NCI-H187 (cell line): ENCODE measurements around the gene SYPL1.

ENCODE experiments used
- DNase-seq, 2 experiments: peaks; one replicate each; lab custom pipeline; 2025; lab: John Stamatoyannopoulos, UW

The SYPL1 gene

DNA sequence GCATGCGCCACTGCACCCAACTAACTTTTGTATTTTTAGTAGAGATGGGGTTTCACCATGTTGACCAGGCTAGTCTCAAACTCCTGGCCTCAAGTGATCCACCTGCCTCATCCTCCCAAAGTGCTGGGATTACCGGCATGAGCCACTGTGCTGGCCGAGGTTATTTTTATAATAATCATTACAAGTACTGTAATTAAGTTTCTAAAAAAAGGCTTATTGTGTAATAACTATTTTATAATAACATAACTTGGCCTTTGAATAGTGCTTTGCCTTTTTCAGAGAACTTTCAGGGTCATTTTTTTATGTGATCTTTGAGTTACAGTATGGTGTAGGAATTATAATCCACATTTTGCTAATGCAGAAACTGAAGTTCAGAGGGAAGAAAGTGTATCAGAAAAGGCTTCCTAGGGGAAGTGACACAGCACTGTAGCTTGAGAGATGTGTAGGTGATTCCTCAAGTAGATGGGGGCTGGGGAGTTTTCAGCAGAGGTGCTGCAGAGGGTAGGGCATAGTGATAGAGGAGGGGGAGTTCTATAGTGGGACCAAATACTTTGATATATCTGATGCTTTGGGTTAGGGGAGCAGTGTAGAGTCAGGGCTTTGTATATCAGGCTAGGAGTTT, 9.2 kb upstream of the SYPL1 start:
- DNase-seq = no peak

DNA sequence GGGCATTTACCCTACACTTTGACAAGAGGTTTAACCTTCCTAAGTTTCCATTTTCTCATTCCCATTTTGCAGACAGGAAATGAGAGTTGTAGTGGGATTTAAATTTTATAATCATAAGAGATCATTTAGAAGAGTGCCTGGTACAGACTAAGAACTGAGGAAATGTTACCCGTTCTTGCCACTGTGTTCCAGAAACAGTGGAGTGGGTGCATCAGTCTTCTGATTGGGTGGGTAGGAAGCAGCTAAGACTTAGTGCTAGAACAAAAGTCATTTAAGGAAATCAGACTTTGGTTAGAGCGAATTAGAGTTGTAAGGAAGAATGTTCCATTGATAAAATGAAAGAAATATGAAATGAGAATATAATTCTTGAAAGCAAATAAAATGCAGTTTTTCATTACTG, 8.4 kb upstream of the SYPL1 start:
- DNase-seq = no peak

DNA sequence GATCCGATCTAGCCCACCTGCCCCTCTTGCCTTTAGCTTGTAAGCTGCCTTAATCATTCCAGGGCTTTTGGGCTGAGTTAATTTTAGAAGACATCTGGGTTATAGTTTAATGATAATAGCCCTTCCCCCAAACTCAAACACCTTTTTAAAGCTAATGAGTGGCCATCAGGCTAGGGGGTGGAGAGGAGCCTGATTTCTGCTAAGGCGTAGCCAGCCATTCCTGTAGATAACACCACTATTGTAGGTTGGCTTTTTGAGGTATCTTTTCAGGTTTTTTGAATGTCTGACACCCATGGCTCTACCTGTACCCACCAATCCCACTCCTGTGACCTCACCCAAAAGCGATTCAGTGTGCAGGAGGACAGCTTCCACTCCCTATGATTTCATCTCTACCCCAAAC, 7.6 kb upstream of the SYPL1 start:
- DNase-seq = no peak

DNA sequence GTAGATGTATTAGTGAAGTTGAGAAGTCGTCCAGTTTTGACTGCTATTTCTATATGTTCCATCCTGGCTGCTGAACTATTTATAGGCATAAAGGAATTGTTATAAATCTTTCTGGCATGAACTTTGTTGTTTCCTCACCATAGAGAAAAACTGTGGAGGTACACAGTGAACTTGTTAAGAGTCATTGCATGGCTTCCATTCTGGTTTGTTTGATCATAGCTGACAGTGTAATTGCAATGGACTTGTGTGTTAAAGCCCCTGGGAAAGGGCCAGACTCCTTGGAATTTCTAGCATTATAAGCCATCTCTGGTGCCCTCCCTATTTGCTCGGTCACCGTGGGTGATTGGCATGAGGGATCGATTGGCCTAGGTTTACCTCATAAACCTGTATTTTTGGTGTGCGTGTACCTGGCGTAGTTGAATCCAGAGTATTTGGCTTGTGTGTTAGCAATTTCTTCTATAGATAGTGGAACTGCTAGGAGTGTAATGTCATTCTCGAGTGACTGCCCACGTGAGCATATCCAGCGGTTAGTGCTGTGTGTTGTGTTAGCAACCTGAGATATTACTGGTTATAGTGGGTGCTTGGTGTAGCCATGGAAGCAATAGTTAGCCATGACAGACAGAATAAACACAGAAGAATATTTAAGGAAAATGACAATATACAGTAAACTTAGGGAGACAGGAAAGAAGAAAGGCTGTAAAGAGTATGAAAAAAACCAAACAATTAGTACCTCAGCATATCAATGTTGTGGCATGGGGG, 5.9 kb upstream of the SYPL1 start:
- DNase-seq = no peak

DNA sequence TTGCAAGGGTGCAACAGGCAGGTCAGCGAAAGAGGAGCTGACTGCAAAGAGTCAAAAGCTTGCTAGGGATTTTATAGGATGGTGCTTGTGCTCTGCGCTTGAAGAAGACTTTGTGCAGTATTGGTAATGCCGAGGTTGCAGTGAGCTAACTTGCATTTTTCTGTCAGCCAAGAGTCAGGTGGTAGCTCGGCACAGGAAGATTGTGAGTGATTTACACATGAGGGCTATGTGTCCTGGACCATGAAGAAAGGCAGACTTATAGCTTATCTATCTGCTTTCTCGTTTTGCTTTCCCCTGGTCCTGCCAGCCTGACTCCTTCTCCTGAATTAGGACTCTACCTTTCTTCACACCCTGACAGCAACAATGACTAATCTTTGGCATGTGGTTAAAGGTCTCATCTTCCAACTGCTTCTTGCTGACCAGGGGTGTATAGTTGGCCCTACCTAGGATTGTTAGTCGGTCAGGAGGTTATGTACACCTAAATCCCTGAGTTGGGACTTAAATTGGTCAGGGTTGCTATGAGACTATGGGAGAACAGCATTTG, 4.1 kb upstream of the SYPL1 start:
- DNase-seq = no peak

DNA sequence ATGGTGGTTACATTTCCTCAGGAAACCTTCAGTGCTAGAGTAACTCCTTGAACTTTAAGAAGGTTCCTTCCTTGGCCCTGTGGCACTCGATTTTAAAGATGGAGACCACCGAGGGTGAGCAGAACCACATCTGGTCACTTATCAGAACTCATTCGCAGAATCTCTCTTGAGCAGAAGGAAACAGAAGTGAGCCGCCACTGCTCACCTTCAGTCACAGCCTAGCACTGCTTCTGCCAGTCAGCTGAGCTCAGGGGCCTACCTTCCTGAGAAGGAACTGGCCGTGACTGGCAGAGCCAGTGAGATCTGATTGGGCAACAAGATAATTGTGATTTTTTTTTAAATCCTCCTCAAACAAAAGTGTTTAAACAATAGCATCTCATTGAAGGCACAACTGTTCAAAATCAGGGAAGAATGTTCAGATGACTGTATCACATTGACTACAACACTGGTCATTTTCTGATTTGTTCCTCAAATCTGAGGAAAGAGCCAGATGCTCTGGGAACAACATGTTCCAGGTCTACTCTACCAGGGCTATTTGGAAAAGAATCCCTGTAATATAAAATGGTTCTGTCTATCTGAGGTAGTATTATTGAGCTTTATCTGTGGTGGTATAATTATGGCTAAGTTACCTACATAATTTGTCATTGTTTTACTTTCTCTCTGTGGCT, 2.7 kb upstream of the SYPL1 start:
- no peak for DNase-seq

DNA sequence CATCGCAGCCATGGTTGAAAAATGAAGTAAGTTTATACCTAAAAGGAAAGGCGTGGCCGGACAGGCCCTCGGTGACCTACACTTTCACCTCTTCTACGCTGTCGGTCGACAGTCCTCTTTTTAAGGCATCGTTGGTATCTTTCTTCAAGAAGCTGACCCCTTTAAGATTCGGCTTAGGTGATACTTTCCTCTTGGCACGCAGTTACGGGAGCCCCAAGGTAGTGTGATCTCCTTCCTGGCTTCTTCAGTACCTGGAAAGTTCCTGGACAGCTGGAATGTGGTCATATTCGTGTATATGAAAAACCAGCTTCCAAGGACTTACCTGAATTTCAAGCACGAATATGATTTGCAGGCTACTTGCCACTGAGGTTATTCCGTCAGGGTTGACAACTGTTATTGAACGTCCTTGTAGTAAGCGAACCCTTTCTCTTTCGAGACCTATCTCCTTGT, 885 bp upstream of the SYPL1 start:
- DNase-seq = no peak

DNA sequence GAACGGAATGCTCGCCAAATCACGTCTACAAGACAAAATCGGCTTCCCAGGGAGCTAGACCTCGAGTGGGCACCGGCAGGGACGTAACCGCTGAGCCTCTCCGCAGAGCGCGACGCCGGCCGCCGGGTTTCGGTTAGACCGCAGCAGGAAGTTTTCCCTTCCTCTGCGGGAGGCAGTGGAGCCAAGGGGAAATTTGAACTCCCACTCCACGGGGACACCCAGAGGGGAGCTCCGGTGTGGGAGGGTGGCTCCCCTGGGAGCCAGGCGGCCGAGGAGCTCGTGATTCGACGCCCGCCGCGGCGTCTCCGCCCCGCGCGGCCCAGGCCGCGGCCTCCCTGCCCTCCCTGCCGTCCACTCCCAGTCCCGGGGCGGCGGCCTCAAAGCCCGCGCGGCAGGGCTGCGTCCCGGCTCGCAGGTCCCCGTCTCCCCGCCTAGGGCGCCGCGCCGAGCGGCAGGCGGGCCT, 426 bp downstream of the SYPL1 start:
- peak; percentile 58 to 65 for DNase-seq

DNA sequence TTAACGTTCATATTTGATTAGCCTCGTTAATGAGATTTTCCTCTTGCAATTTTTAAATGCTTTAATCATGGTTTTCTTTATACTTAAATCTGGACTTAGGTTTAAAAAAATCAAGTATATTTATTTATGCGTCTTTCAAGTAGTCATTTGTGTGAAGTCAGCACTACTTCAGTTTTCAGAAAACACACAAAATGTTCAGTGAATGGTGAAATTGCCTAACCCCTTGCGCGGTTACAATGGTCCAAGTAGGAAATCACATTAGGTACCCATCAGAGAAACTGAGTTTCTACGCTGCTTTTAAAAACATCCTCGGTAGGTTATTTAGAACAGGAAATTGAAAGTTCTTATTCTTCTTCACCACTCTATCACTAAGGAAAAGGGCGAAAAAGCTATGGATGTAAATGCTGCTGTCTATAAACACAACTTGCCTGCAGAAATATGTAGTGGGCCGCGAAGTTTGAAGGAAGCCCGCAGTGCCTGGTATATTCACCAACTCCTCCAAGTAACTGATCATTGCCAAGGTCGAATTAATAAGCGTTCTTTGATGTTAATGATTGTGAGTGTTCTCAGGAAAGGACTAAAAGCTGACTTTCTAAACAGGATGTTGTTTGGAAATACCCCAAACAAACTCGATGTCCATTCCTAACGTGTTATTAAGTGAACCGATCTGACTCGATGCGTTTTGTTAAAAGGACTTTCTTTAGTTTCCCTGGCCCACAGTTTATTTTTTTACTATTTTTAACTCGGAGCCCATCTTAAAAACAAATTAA, 1.0 kb downstream of the SYPL1 start:
- DNase-seq = no peak

DNA sequence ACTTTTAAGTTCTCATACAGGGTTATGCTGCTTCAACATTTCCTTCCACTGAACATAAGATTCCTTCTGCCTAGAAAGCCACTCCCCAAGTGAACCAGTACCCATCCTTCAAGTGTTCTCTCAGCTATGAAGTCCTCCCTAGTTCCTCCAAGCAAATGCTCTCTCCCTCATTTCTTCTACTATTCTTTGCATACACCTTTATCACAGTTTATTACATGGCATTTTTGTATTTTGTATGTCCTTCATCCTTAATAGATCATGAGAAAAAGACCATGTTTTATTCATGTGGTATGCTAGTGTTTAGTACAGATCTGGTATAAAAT, 1.9 kb downstream of the SYPL1 start:
- DNase-seq = no peak

DNA sequence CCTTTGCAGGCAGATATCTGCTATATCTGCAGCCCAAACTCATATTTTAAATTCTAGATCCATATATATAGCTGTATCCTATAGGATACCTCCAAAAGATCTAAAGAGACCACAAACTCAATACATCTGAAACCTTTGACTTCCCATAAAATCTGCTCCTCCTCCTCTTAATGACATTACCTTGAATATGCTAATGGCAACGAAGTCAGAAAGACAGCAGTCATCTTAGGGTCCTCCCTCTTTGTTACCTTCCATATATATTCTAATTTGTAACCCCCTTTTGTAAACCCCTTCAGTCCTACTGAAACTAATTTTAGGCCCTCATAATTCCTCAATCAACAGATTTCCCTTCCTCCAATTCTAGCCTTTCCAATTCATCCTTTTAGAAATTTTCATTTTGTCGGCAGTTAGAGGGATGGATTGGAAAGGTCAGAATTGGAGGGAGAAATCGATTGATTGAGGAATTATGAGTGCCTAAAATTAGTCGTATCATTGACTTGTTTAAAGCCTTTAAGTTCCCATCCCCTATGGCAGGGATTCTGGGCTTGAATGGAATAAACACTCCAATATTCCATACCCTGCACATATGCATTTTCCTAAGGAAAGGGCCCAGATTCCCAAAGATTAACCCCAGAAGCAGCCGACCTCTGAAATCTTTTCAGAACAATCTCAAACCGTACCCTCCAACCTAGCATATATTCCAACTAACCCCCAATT, 2.4 kb downstream of the SYPL1 start:
- DNase-seq = no peak

DNA sequence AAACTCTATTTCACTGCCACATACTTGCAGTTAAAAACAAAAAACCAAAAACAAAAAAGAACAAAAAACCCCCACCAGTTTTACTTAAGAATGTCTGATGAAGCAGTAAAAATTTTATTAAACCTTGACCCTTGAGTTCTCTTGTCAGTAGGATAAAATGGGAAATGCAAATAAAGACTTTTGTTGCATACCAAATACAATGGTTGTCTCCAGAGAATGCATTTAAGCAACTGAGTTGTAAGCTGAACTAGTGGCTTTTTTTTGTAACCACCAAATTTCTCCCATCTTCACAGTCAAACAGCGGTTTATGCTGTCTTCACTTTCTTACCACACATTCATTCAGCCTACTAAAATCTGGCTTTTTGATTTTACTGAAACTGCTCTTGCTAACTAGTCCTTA, 3.1 kb downstream of the SYPL1 start:
- no peak for DNase-seq

DNA sequence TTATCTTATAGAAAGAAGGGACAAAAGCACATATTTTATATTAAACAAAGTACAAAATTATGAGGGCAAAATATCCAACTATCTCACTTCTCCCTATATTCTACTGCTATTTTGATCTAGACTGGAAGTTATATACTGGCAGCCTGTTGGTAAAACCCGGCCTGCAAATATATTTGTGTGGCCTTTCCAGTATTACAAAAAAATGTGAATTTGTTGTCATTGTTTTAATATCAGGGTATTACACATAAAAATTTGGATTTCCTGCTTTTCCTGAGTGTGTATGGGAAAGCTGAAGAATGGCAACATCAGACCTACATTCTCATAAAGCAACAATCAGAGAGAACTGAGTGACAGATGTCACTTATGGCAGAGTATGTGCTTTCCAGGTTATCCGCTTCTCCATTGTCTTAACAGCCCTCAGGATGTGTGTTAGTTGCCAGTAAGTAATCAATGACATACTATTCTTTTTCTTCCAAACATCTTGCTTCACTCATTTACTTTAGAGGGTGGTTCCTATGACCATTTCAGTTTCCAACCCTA, 7.3 kb downstream of the SYPL1 start:
- no peak for DNase-seq

DNA sequence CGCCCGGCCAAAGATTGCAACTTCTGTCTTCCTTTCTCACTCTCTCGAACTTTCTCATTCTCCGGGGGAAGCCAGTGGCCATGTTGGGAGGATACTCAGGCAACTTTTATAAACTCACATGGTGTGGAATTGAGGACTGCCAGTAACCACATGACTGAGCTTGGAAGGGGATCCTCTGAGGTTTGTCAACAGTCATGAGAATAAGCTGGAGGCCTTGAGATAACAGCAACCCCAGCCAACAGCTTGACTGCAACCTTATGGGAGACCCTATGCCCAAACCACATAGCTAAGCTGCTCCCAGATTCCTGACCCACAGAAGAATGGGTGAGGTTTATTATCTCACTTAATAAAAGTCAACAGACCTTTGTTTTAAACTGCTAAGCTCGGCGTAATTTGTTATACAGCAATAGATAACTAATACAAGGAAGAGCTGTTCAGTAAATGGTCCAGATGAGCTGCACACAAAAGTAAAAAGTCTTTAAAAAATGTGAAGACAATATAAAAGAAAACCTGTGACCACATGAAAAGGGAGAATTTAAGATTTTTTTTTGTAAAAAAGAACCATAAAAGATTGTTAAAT, 9.6 kb downstream of the SYPL1 start:
- no peak for DNase-seq

DNA sequence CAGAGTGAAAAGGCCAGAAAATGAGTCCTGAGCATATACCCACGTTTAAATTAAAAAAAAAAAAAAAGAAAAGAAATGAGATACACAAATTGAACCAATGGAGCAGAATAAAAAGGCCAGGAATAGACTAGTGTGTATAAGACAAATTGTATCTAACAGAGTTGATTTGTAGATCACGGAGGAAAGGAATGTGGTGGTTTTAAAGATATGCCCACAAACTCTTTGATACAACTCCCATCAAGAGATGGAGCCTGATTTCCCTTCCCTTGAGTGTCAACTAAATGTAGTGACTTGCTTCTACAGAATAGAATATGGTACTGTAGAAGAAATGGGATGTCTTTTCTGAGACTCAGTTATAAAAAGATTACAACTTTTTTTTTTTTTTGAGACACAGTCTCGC, 10.4 kb downstream of the SYPL1 start:
- no peak for DNase-seq

DNA sequence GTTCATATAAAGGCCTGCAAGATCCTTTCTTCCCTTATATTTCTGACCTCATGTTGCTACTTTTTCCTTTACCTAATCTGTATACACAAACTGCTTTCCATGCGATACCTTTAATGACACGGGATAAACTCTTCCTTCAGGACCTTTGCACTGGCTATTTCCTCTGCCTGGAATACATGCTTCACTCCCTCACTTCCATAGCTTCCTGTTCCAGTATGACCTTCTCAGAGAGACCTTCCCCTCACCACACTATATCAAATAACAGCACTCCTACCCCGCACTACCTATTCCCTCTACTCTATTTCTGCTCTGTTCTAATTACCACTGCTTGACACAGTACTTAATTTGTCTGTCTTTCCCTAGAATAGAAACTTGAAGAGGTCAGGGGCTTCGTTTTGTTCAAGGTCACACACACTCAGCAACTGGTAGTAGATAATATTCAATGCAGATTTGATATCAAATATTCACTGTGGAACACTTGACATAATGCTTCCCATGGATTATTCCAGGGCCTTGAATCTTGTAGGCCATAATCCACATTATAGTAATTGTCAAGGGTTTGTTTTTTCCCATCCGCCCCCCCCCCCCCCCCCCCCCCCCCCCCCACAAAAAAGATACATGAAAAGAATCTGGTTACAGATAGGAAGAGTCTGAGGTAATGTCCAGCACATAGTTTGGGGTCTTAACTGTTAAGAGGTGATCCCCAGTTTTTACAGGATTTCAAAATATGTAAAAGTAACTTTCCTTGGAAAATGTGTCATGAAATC, 11.1 kb downstream of the SYPL1 start:
- DNase-seq = no peak

DNA sequence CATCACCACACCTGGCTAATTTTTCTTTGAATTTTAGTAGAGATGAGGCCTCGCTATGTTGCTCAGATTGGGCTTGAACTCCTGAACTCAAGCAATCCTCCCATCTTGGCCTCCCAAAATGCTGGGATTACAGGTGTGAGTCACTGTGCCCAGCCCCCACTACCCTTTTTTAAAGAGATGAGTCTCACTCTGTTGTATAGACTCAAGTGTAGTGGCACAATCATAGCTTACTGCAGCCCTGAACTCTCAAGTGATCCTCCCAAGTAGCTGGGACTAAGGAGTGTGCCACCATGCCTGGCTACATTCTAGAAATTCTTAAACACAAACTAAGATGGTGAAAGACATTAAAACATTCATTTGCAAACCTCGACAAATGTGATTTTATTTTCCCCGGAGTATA, 12.6 kb downstream of the SYPL1 start:
- DNase-seq = no peak

DNA sequence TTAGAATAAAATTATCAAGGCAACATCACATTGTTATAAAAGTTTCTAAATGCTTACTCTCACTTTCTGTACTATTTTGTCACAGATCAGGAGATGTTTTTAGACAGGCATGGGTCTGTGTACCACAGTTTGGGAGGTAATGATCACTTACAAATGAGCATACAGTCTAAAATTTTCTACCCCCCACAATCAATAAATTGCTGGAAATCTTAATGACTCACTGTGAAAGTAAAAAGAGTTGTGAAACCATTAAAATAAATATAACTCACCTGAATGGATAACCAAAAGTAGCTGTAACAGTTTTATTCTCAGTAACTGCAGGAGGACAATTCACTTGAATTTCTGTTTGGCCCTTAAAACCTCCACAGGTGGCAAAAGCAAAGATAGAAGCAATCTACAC, 13.2 kb downstream of the SYPL1 start:
- DNase-seq = no peak

DNA sequence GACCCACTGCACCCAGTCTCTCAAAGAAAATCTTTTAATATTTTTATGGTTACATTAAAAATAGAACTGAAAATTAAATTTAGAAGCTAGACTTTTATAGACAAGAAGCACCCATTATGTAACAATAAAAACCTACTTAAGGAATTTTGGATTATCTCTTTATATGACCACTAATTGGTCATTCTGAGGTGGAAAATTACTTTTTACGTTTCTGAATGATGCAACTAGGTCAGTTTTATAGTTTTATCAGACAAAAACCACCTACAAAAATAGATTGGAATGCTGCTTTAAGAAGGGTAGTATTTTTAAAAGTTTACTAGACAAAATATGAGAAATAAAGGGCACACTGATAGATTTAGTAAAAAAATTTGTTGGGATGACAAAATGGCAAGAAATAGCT, 16.5 kb downstream of the SYPL1 start:
- no peak for DNase-seq

DNA sequence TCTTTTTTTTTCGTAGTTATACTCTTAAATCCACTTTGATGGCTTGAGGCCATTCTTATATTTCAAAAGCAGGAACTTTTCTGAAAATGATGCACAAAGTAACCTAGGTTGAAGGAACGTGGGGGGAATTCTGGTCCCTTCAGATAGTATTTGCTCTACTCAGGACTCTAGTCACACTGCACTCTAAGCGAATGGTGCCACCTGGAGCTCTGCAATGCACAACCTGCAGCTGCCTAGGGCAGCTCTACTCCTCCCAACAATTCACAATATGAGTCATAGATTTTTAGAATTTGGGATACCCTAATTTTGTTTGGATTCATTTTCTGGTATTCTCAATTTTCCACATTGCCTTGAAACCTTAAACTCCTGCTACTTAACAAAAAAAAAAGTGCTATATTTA, 17.3 kb downstream of the SYPL1 start:
- no peak for DNase-seq
